Measurements from ENCODE around the gene FAH.
"Not testable (repeated sequence)": the region's sequence is repeated elsewhere in the genome, so short reads cannot be mapped to it uniquely, and the experiment has no call there.

FAH gene

GRCh38 chr15:80152896-80153876 is at the start of gene FAH:
Gene FAH (plus strand): TSS chr15:80152999. CDS start chr15:80153055, 56 bp downstream.
- DNase-seq: no peak

DNA sequence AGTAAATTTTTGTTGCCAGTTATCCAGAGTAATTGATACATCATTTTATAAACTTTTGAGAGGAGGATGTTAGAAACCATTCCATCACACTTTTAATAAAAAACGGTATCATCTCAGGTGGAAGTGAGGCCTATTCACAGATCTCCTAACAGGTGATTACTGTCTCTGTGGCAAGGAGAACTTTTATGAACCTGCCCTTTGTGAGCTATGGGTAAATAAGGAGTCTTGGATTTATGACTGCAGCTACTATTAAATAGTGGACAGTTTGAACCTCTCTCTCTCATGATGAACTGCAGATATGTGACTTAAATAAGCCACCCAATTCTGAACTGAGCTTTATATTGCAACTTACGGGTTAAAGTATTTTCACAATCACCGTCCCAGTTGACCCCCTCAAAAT is 47.6 kb upstream of the FAH start:
- no peak for DNase-seq

DNA sequence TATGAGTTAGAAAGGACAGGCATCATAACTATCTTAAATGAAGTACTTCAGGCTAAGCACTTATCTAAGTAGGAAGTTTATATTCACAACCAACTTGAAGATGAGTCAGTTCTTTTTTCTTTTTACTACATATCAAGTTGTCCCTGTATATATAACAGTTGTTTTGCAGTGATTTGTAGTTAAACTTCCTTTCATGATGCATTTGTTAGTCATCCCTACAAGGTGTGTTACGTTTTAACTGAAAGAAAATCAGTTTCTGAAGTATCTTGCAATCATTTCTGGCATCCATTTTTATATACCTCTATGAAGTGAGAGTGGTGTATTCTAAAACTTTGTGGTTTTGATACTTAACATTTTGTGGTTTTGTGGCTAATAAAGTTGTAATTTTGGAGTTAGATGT is 47.2 kb upstream of the FAH start:
- DNase-seq: no peak

DNA sequence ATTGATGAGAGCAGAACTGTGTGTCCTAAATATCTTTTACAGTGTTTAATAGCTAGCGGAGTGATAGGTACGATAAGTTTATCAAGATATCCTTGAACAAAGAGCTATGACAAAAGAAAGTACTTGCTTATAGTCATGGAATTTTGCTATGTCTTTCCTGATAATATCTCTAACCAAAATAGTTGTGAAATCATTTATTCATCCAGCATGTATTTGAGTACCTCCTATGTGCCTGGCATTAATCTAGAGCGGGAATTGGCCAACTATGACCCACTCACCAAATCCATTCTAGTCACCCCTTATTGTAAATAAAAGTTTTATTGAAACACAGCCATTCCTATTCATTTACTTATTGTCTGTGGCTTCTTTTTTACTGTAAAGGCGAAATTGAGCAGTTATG is 46.7 kb upstream of the FAH start:
- no peak for DNase-seq

DNA sequence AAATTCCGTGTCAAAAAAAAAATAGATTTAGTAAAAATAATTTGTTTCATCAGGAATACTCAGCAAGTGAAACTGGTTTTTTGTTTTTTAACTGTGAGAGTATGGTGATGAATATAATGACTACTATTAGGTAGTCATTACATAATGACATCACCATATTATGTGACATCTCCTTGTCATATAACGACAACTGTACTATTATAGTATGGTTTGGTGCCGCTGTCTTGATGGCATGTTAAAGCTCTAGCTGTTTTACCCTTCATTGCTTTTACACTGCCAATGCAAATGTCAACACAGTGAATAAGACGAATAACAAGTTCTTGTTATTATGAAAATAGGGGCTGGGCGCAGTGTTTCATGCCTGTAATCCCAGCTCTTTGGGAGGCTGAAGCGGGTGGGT is 45.6 kb upstream of the FAH start:
- DNase-seq: no peak

GRCh38 chr15:80107774-80108173 is 45.0 kb upstream of the FAH start:
- DNase-seq: no peak

- DNase-seq: no peak
These were observed 43.4 kb upstream of the FAH start for GRCh38 chr15:80109388-80109787.

DNA sequence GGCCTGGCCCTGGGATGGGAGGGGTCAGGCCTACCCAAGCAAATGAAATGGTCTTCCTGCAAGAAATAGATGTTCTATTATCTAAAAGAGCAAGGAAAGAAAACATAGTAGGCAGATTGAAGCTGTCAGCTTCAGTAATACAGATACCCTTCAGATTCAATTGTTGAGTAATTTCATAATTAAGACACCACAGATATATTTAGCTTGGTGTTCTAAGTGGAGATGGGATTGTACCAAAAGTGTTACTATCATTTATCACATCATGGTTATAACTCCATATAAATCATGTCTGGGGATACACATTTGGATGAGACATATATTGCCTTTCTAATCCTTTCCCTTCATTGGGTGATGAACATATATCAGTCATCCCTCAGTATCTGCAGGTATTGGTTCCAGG is 41.9 kb upstream of the FAH start:
- no peak for DNase-seq

DNA sequence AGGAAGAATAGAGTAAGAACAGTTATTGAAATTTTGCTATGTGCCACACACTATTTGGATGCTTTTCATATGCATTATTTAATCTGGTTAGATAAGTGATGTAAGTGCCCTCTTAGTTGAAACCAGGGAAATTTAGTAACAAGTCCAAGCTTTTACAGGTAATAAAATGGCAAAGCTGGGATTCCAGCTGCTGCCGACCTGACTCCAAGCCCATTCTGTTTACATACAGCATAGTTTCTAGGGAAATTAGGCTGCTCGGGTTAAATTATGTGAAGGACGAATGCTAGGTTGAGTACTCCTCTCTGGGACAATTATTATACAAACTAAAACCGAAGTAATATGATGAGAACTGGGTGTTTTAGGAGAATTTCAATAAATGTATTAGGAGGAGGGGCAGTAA is 38.7 kb upstream of the FAH start:
- DNase-seq: no peak

DNA sequence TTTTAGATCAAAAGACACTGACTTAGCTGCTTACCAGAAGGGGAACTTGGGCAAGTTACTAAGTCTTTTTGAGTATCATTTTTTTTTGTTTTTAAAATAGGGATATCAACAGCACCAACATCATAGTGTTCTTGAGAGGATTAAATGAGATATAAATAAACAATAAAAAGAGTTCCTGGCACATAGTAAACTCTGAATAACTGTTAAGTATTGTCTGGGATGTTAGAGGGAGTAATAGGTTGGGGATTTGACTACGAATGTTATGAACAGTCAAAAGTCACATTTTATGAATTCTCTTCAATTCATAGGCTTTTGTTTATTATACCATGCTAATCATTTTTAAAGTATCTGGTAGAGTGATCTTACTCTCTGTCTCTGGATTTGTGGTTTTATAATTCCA is 37.8 kb upstream of the FAH start:
- DNase-seq: no peak

GRCh38 chr15:80118956-80119355 is 33.8 kb upstream of the FAH start:
- no peak for DNase-seq

- no peak for DNase-seq
These were observed 32.2 kb upstream of the FAH start for GRCh38 chr15:80120636-80121035.

DNA sequence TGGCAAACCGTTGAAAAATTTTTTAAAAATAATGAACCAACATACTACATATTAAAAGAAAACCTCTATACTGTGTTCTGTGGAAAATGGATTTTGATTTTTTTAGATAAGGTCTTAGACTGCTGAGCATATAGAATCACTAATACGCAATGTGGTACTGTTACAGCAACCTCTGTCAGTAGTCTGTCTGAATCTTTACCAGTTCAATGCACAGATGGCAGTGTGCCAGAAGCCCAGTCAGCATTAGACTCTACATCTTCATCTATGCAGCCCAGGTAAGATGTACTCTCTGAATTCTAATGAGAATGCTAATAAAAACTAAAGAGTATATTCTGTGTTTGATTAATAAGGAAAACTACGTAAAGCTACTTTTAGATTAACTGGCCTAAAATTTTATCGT is 31.3 kb upstream of the FAH start:
- no peak for DNase-seq

DNA sequence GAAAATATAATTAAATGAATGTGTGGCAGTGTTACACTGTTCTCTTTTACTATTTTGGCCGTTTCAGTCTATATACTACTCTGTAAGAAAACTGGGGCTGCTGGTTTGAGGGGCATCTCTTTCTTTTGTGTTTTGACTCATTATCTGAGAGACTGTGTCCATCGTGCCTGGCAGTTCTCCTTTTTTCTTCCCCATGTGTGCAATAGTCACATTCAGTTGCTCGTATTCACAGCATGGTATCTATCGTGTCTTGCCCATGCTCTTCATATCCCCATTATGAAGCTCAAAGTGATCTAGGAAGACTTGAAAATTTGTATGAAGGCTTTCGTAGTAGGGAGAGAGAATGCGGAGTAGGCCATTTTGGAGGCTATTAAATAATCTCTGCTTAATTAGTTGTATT is 29.8 kb upstream of the FAH start:
- DNase-seq: no peak

DNA sequence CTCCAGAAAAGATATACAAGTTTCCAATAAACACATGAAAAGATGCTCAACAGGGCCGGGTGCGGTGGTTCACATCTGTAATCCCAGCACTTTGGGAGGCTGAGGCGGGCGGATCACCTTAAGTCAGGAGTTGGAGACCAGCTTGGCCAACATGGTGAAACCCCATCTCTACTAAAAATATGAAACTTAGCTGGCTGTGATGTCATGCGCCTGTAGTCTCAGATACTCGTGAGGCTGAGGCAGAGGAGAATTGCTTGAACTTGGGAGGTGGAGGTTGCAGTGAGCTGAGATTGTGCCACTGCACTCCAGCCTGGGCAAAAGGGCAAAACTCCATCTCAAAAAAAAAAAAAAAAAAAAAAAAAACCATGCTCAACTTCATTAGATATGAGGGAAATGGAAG is 25.5 kb upstream of the FAH start:
- DNase-seq: not testable (repeated sequence)

GRCh38 chr15:80127911-80128310 is 24.9 kb upstream of the FAH start:
- no peak for DNase-seq

GRCh38 chr15:80132382-80132781 is 20.4 kb upstream of the FAH start:
- DNase-seq: no peak

GRCh38 chr15:80136854-80137253 is 15.9 kb upstream of the FAH start:
- DNase-seq: no peak

DNA sequence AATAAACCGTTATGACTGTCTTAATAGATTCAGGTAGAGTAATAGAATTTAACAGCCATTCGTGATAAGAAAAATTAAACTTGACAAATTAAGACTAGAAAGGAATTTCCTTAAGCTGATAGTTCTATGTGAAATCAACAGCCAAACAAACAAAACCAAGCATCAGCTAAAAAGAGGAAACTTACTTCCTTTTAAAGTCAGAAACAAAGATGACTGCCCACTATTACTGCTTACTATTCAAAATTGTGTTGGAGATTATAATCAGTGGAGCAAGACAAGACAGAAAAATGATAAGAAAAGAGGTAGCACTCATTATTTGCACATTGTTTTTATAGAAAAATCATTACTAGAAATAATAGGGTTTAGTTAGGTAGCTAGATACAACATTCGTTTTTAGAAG is 13.8 kb upstream of the FAH start:
- no peak for DNase-seq

DNA sequence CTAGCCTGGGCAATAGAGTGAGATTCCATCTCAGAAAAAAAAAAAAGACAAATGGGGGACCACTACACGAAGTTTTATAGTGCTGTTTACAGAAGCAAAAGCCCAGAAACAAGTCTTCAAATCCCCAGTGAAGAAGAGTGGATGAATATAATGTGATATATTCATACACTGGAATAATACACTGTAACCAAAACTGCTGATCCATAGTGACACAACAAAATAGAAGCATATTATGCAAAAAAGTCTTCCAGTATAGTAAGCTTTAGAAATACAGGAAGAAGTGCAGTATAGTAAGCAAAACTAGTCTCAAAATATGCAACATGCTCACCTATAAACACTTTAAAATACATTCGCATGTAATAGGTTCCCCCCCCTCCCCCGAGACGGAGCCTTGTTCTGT is 11.9 kb upstream of the FAH start:
- no peak for DNase-seq

- no peak for DNase-seq
These were observed 10.7 kb upstream of the FAH start for GRCh38 chr15:80141916-80142598.

GRCh38 chr15:80142646-80143045 is 10.2 kb upstream of the FAH start:
- DNase-seq: no peak

GRCh38 chr15:80151148-80151547 is 1.7 kb upstream of the FAH start:
- DNase-seq: no peak

- DNase-seq: no peak
These were observed 1.2 kb upstream of the FAH start for GRCh38 chr15:80151576-80151975.

Measured in NCI-H2227 treated with DMSO at 0.1 percent for 48 hours (cell line).